ENCODE results near the gene CHAC2.
"Not testable (repeated sequence)": the region's sequence is repeated elsewhere in the genome, so short reads cannot be mapped to it uniquely, and the experiment has no call there.

Gene CHAC2

GRCh38 chr2:53767405-53768241, at the start of gene CHAC2:
Gene CHAC2 (plus strand): TSS chr2:53767804. CDS start chr2:53767887, 83 bp downstream.
- DNase-seq (ENCODE audit: insufficient read length, low spot score) (peak; percentile 84), FAIRE-seq (peak; percentile 86)

- not testable (repeated sequence) for DNase-seq (ENCODE audit: insufficient read length, low spot score); FAIRE-seq
Observed at GRCh38 chr2:53720944-53721343, 46.7 kb upstream of the CHAC2 start.

GRCh38 chr2:53724536-53724935, 43.1 kb upstream of the CHAC2 start:
- DNase-seq (ENCODE audit: insufficient read length, low spot score) = no peak
- no peak for FAIRE-seq

GRCh38 chr2:53725662-53726061, 41.9 kb upstream of the CHAC2 start:
- FAIRE-seq (no peak), DNase-seq (ENCODE audit: insufficient read length, low spot score) (no peak)

- FAIRE-seq (no peak), DNase-seq (ENCODE audit: insufficient read length, low spot score) (no peak)
Observed at GRCh38 chr2:53727921-53728320, 39.7 kb upstream of the CHAC2 start.

- DNase-seq (ENCODE audit: insufficient read length, low spot score) = no peak
- FAIRE-seq = no peak
Observed at GRCh38 chr2:53729143-53729762, 38.4 kb upstream of the CHAC2 start.

- FAIRE-seq (no peak), DNase-seq (ENCODE audit: insufficient read length, low spot score) (no peak)
Observed at GRCh38 chr2:53737091-53737490, 30.5 kb upstream of the CHAC2 start.

GRCh38 chr2:53739032-53739431, 28.6 kb upstream of the CHAC2 start:
- DNase-seq (ENCODE audit: insufficient read length, low spot score) = no peak

GRCh38 chr2:53740170-53740569, 27.4 kb upstream of the CHAC2 start:
- FAIRE-seq (no peak), DNase-seq (ENCODE audit: insufficient read length, low spot score) (peak; percentile 15)

More at GRCh38 chr2:53739032-53739431, 28.6 kb upstream of the CHAC2 start:
- no peak for FAIRE-seq

GRCh38 chr2:53744395-53745065, 23.1 kb upstream of the CHAC2 start:
- DNase-seq (ENCODE audit: insufficient read length, low spot score) = no peak
- FAIRE-seq = no peak

- DNase-seq (ENCODE audit: insufficient read length, low spot score) (no peak), FAIRE-seq (no peak)
Observed at GRCh38 chr2:53750041-53750768, 17.4 kb upstream of the CHAC2 start.

- DNase-seq (ENCODE audit: insufficient read length, low spot score) (no peak), FAIRE-seq (no peak)
Observed at GRCh38 chr2:53751728-53752127, 15.9 kb upstream of the CHAC2 start.

- FAIRE-seq = no peak
- DNase-seq (ENCODE audit: insufficient read length, low spot score) = no peak
Observed at GRCh38 chr2:53752385-53752784, 15.2 kb upstream of the CHAC2 start.

GRCh38 chr2:53753041-53753440, 14.6 kb upstream of the CHAC2 start:
- DNase-seq (ENCODE audit: insufficient read length, low spot score) (no peak), FAIRE-seq (no peak)

GRCh38 chr2:53755121-53755520, 12.5 kb upstream of the CHAC2 start:
- FAIRE-seq (no peak), DNase-seq (ENCODE audit: insufficient read length, low spot score) (no peak)

- DNase-seq (ENCODE audit: insufficient read length, low spot score) = no peak
- FAIRE-seq = no peak
Observed at GRCh38 chr2:53756644-53757043, 11.0 kb upstream of the CHAC2 start.

GRCh38 chr2:53757206-53757605, 10.4 kb upstream of the CHAC2 start:
- not testable (repeated sequence) for FAIRE-seq

GRCh38 chr2:53765767-53766166, 1.8 kb upstream of the CHAC2 start:
- FAIRE-seq (no peak), DNase-seq (ENCODE audit: insufficient read length, low spot score) (no peak)

More at GRCh38 chr2:53757206-53757605, 10.4 kb upstream of the CHAC2 start:
- DNase-seq (ENCODE audit: insufficient read length, low spot score) = not testable (repeated sequence)

- no peak for FAIRE-seq
- DNase-seq (ENCODE audit: insufficient read length, low spot score) = peak; percentile 56
Observed at GRCh38 chr2:53768242-53768542, 588 bp downstream of the CHAC2 start.

GRCh38 chr2:53769318-53769945, 1.8 kb downstream of the CHAC2 start:
- FAIRE-seq = no peak
- no peak for DNase-seq (ENCODE audit: insufficient read length, low spot score)

GRCh38 chr2:53770264-53770663, 2.7 kb downstream of the CHAC2 start:
- FAIRE-seq = no peak
- DNase-seq (ENCODE audit: insufficient read length, low spot score) = no peak
